A172 (cell line): ENCODE data around the gene TRIM40. TPM values are rescaled to one million over a fixed set of nuclear protein-coding genes. Genes with fewer than 3 reads are reported as not detected.
A peak's percentile ranks its signal among the peaks of the same experiment; 100 is the strongest.

Experiments
- DNase-seq: peaks from one replicate; pipeline ENCODE4 v3.0.0-alpha.2; 2015; ENCODE audit warnings: low spot score
- total RNA-seq: library from RNA; depleted of rRNA; stranded (reverse); fragments of >200 nt; shearing (Covaris generic); gene quantifications from 2 replicates; pipeline ENCODE4 v1.2.3, GENCODE V29; 2014; rRNA removed

TRIM40 gene
- not detected in 2 replicates for total RNA-seq

- DNase-seq = no peak
Measured at GRCh38 chr6:30135757-30136156, at the start of gene TRIM40. Gene TRIM40 (plus strand): TSS chr6:30136140. CDS start chr6:30137037, 897 bp downstream.

- no peak for DNase-seq
Measured at GRCh38 chr6:30087876-30088275, 48.1 kb upstream of the TRIM40 start.

- DNase-seq = peak; percentile 91
Measured at GRCh38 chr6:30091577-30092381, 44.2 kb upstream of the TRIM40 start.

GRCh38 chr6:30092852-30093543 lies 42.9 kb upstream of the TRIM40 start:
- no peak for DNase-seq

- DNase-seq = no peak
Measured at GRCh38 chr6:30093951-30094661, 41.8 kb upstream of the TRIM40 start.

- no peak for DNase-seq
Measured at GRCh38 chr6:30096829-30097228, 39.1 kb upstream of the TRIM40 start.

GRCh38 chr6:30097902-30098768 lies 37.8 kb upstream of the TRIM40 start:
- no peak for DNase-seq

GRCh38 chr6:30100154-30100553 lies 35.8 kb upstream of the TRIM40 start:
- DNase-seq = no peak

GRCh38 chr6:30100585-30101443 lies 35.1 kb upstream of the TRIM40 start:
- no peak for DNase-seq

GRCh38 chr6:30101444-30102413 lies 34.2 kb upstream of the TRIM40 start:
- peak; percentile 73 for DNase-seq

- DNase-seq = no peak
Measured at GRCh38 chr6:30102414-30102969, 33.4 kb upstream of the TRIM40 start.

GRCh38 chr6:30102970-30103871 lies 32.7 kb upstream of the TRIM40 start:
- DNase-seq = peak; percentile 84

GRCh38 chr6:30103872-30104179 lies 32.1 kb upstream of the TRIM40 start:
- no peak for DNase-seq

- no peak for DNase-seq
Measured at GRCh38 chr6:30104661-30105060, 31.3 kb upstream of the TRIM40 start.

GRCh38 chr6:30111266-30111856 lies 24.6 kb upstream of the TRIM40 start:
- no peak for DNase-seq

GRCh38 chr6:30112402-30112994 lies 23.4 kb upstream of the TRIM40 start:
- no peak for DNase-seq
